Dedifferentiated amniotic fluid mesenchymal stem cell (primary cell): ENCODE measurements around the gene TEX51.

Source experiments
- DNase-seq: peaks from one replicate; pipeline ENCODE4 v3.0.0-alpha.2; 2016; ENCODE audit errors: extremely low spot score

The TEX51 gene

DNA sequence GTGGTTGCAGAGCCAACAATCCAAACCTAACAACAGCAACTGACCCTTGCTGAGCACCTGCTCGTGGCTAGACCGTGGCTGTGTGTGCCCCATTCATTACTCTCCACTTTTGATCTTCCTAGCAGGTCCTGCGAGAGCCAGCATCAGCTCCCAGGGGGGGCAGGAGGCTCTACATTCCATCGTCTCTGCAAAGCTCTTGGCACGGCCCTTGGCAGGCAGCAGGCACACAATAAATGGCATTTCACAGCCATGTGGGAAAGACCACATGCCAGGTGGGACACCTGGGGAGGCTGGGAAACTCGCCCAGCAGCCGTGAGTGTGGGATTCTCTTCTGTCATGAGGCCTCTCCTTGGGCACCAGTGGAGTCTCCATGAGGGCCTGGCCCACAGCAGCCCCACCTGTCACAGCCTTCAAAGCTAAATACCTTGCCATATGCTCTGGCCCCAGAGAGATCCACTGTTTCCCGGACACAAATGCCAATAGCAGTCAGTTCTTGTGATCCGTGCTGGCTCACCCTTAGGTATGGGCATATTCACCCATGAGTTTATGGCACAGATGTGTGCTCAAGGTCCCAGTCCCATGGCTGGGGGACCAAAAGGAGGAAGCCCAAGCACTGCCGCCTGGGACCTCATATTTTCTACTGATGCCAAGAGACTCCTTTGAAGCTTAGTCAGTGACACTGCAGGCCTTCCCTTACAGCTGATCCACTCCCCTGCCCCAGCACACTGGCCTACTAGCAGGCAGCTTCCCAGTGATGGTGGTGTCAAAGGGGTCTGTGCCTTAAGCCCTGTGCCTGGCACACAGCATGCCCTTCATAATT is 6.8 kb upstream of the TEX51 start:
- DNase-seq = no peak

- no peak for DNase-seq
Measured at GRCh38 chr2:126893153-126893552, 5.5 kb upstream of the TEX51 start.

- DNase-seq = no peak
Measured at GRCh38 chr2:126893606-126894005, 5.1 kb upstream of the TEX51 start.

DNA sequence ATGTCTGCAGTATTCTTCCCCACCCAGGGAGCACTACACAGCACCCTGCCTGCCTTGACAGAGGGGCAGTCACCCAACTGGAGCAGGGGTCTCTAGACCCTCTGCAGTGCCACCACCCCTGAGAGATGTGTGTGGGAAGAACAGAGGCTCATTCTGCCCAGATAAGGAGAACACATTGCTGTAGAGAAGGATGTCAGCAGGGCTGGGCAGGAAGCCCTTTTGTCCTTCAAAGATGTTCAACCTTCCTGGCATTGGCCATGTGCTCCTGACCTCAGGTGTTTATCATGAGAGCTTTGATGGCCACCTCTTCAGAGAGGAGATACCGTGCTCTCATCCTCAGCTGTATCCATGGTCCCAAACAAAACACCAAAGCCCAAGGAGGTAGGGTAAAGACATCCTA is 4.6 kb upstream of the TEX51 start:
- no peak for DNase-seq

GRCh38 chr2:126894585-126895182 is 4.0 kb upstream of the TEX51 start:
- DNase-seq = no peak

DNA sequence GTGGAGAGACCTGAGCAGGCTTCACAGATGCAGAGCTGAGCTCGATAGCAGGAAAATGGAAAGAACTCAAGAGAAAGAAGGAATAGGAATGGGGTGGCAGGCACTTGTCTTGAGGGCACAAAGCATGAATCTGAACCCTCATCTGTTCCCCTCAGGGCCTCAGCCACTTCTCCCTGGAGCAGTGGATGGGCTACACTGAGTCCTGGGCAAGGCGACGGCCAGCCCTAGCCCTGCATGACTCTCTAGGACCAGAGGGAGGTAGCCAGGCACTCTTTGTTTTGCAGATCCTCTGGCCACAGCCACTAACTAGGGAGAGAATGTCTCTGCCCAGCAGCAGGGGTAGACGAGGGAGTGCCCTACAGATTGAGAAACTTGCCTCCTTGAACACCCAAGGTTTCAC is 3.4 kb upstream of the TEX51 start:
- DNase-seq = no peak

- no peak for DNase-seq
Measured at GRCh38 chr2:126896471-126896870, 2.2 kb upstream of the TEX51 start.

GRCh38 chr2:126899616-126900185 is 1.0 kb downstream of the TEX51 start:
- no peak for DNase-seq

GRCh38 chr2:126900646-126901319 is 2.1 kb downstream of the TEX51 start:
- no peak for DNase-seq

- no peak for DNase-seq
Measured at GRCh38 chr2:126901459-126901858, 2.8 kb downstream of the TEX51 start.

DNA sequence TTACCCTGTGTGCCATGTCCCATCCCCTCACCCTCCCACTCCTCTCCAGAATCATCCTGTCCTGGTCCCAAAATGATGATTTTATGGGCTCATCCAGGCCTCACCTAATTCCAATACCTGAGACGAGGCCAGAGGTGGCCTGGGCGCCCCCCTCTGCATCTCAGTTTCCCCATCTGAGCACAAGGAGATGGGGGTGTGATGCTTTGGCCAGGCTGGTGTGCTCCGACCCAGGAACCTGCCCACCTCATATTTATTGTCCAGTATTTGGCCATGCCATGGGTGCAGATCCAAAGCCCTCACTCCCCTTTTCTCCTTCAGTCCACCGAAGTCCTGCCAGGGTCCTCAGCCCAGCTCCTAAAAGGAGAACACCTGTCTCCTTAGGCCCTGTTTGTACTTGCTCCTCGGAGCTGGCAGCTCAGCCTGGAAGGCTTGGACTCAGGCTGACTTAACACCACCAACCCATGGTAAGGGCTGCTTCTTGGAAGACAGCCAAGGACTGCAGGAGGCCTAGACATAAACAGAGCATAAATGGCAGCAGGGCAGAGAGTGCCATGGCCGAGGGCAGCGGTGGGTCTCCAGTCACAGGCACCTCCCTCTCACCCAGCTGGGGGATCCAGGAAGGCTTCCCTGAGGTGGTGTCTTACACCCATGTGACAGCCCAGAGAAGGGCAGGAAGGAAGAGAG is 3.6 kb downstream of the TEX51 start:
- no peak for DNase-seq

- DNase-seq = no peak
Measured at GRCh38 chr2:126902859-126903258, 4.2 kb downstream of the TEX51 start.

DNA sequence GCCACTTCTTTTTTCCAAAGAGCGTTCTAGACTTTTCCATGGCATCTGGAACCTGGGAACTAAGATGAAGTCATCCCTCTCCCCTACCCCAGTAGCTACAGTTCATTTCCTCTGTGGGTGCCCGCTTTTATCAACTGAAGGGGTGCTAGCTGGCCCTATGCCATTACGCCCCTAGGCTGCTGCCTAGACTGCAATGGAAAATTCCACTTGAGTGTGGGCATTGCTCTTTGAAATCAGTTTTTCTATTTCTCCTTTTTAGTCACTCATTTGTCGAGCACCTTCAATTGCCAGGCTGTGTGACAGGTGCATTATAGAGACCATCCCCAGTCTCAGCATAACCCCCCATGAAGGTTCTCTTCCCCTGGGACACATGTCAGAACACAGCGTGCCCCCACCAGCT is 7.3 kb downstream of the TEX51 start:
- DNase-seq = no peak

GRCh38 chr2:126906781-126907180 is 8.1 kb downstream of the TEX51 start:
- DNase-seq = no peak

GRCh38 chr2:126907671-126908070 is 9.0 kb downstream of the TEX51 start:
- DNase-seq = no peak

- DNase-seq = no peak
Measured at GRCh38 chr2:126908721-126909177, 10.1 kb downstream of the TEX51 start.

DNA sequence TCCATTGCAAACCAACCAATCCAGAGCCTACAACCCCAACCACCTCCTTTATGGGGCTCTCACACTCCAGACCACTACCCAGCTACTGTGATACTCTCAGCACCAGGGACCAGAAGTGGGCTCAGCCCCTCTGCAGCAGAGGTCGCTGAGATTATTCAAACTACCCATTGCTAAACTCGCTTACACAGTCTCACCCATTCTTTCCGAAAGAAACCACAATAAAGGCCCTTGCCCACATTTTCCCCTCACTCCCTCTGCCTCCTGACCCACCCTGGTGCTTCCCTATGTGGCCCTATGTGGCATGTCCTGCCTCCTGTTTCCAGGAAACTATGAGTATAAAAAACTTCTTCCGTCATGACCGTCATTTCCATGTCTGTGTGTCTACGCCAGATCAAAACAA is 10.7 kb downstream of the TEX51 start:
- DNase-seq = no peak

DNA sequence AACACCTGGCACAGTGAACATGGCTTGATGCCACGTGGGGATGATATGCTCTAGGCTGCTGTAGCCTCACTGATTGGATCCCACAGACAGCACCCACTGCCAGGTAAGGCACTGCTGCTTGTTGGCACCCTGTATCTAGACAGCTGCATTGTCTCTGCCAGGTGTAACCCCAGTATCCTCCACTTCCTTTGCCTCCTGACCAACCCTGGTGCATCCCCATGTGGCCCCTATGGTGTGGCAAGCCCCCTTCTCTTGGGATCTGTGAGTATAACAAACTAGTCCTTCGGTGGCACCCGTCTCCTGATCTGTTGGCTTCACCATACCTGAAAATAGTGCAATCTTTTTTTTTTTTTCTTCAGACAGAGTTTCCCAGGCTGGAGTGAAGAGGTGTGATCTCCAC is 11.1 kb downstream of the TEX51 start:
- no peak for DNase-seq

DNA sequence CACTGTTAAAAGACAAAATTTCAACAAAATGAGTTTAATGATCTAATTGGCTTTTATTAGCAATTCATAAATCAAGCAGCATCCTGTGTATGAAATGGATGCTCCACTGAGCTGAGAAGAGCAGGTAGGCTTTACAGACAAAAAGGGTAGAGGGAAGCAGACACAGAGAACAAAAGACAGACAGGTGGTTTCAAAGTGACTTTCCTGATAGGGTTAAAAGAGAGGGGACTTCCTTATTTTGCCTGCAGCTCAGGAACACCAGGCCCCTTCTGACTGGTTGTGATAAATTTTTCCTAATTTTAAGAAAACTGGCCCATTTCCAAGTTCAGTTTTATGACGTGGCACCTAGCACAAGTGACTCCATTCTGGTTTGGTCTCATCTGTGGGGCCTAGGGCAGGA is 11.9 kb downstream of the TEX51 start:
- DNase-seq = no peak

DNA sequence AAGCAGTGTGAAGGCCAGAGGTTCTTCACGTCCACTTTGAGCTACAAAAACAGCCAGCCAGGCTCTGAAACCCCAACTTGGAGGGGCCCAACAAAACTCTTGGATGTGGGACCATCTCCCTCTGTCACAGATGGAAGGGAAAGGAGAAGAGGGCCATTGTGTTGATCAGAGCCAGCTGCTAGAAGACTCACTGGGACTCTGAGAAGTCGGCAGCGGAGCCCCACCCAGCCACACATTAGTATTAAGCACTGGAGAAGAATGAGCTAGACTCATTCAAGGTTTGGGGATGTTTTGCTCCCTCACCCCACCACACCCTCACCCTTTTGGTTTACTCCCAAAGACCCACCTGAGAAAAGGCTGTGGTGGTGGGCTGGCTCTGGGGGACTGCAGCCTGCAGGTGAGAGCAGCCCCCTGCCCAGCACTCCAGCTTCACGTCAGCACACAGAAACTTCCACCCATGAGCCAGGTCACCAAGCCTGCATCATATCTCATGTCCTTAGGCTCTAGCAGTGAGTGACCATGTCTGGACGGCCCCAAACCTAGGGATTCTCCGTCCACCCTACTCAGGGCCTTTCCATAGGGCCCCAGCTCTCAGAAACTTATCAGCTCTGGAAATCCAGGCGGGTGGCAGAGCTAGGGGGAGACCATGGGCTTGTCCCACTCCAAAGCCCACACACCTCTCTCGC is 12.6 kb downstream of the TEX51 start:
- no peak for DNase-seq

DNA sequence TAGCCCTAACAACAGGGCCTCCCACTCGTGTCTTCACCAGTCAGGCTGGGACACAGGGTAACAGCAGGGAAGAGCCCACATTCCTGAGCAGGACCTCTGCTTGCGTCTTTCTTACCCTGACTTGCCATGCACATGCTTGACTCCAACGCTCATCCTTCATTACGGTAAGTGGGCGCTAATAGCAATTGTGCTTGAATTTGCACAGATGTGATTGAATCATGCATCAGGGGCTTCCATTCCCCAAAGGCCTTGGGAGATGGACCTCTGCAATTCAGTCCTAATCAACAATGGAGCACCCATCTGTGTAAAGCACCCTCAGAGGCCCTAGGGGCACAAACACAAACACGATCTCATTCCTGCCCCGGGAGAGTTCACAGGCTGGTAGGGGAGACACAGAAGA is 13.5 kb downstream of the TEX51 start:
- DNase-seq = no peak
